HCT116 (cell line): ENCODE data around the gene CCDC106. TPM values are rescaled to one million over a fixed set of nuclear protein-coding genes. Genes with fewer than 3 reads are reported as not detected.

Experiments used
- ATAC-seq: fragments of 200-7000 bp; cut with Tn5 transposase; 2 replicates; pipeline ENCODE4 v1.9.1; 2020; ENCODE audit warnings: mild to moderate bottlenecking, moderate library complexity
- BruUV-seq: library from RNA; stranded (reverse); fragments of 400-500 nt; replicated peaks from 2 replicates; lab custom pipeline; 2021; lab: Mats Ljungman, UMichigan
- CTCF ChIA-PET: fragments of 300-600 bp; sonication (Branson Sonifier 250); formaldehyde crosslinking; loops from one replicate; lab custom pipeline; 2021; ENCODE audit warnings: antibody characterized with exemption; lab: Charles Lee
- POLR2A ChIA-PET: fragments of 300-600, 350-600 bp; sonication (Branson Sonifier 250); formaldehyde crosslinking; loops from one replicate; lab custom pipeline; 2021; ENCODE audit warnings: antibody characterized with exemption; lab: Charles Lee
- RAD21 ChIA-PET, 2 experiments: fragments of 300-600 bp; sonication (Branson Sonifier 250); formaldehyde crosslinking; loops; one replicate each; lab custom pipeline; 2023; ENCODE audit warnings: low total read pairs in 2 of 2; ENCODE audit not compliant: uncharacterized antibody in 2 of 2, unreplicated experiment in 2 of 2, low non-redundant PET in 1 of 2; lab: Charles Lee
- DNase-seq: peaks from one replicate; pipeline ENCODE4 v3.0.0-alpha.2; 2010; ENCODE audit warnings: low read depth, low spot score
- H2AFZ ChIP-seq: fragments of 200-600 bp; shearing (Covaris generic), sonication (generic); 2 replicates; pipeline ENCODE4 v1.6.1; 2017; ENCODE audit warnings: low read depth, mixed run types, mixed read lengths, antibody characterized with exemption, low read length; ENCODE audit not compliant: poor library complexity, severe bottlenecking
- H3K27ac ChIP-seq: 2 replicates; pipeline ENCODE4 v1.5.1; 2012; ENCODE audit warnings: low read depth, low read length
- H3K27me3 ChIP-seq: fragments of 200-600 bp; sonication (generic); 2 replicates; pipeline ENCODE4 v1.6.1; 2016; ENCODE audit warnings: mixed run types, low read length, mixed read lengths; ENCODE audit not compliant: insufficient read depth
- H3K36me3 ChIP-seq, 2 experiments: fragments of 200-500 bp in 1 of 2; fragments of 200-600 bp in 1 of 2; sonication (Bioruptor generic) in 1 of 2; sonication (generic) in 1 of 2; 2 replicates each; pipeline versions ENCODE4 v1.5.1 to v1.6.1; 2014 to 2016; ENCODE audit warnings: low read length in 2 of 2, inconsistent platforms in 1 of 2, mixed read lengths in 1 of 2, mixed run types in 1 of 2; ENCODE audit not compliant: insufficient read depth in 2 of 2, control insufficient read depth in 1 of 2
- H3K4me1 ChIP-seq, 2 experiments: fragments of 200-600 bp in 1 of 2; sonication (generic) in 1 of 2; 2 replicates each; pipeline versions ENCODE4 v1.5.1 to v1.6.1; 2012 to 2017; ENCODE audit warnings: low read length in 2 of 2, inconsistent platforms in 1 of 2, mild to moderate bottlenecking in 1 of 2, mixed read lengths in 1 of 2, mixed run types in 1 of 2, moderate library complexity in 1 of 2; ENCODE audit not compliant: insufficient read depth in 2 of 2, control insufficient read depth in 1 of 2
- H3K4me2 ChIP-seq: fragments of 200-600 bp; sonication (generic); 2 replicates; pipeline ENCODE4 v1.6.1; 2017; ENCODE audit warnings: mixed run types, low read length, mixed read lengths
- H3K4me3 ChIP-seq, 2 experiments: fragments of 200-600 bp in 1 of 2; sonication (generic) in 1 of 2; replicated peaks in 1 of 2; 2 replicates each; pipeline ENCODE4 v1.5.1; 2011 to 2016; ENCODE audit warnings: low read length in 2 of 2, control low read depth in 1 of 2, low read depth in 1 of 2, mild to moderate bottlenecking in 1 of 2, mixed read lengths in 1 of 2, mixed run types in 1 of 2
- H3K79me2 ChIP-seq: fragments of 200-600 bp; sonication (generic); 2 replicates; pipeline ENCODE4 v1.6.1; 2017; ENCODE audit warnings: mild to moderate bottlenecking, mixed run types, low read length, moderate library complexity, mixed read lengths; ENCODE audit not compliant: insufficient read depth
- H3K9ac ChIP-seq: fragments of 200-600 bp; sonication (generic); 2 replicates; pipeline ENCODE4 v1.6.1; 2016; ENCODE audit warnings: low read length, mixed read lengths
- H3K9me2 ChIP-seq: fragments of 200-600 bp; sonication (generic), shearing (Covaris generic); 2 replicates; pipeline ENCODE4 v1.6.1; 2017; ENCODE audit warnings: mixed run types, mild to moderate bottlenecking, moderate library complexity; ENCODE audit not compliant: insufficient read depth
- H3K9me3 ChIP-seq, 2 experiments: fragments of 200-500 bp in 1 of 2; fragments of 200-600 bp in 1 of 2; sonication (Bioruptor generic) in 1 of 2; sonication (generic) in 1 of 2; 2 replicates each; pipeline ENCODE4 v1.6.1; 2014 to 2017; ENCODE audit warnings: low read length in 2 of 2, mixed read lengths in 2 of 2, inconsistent platforms in 1 of 2, low read depth in 1 of 2, mild to moderate bottlenecking in 1 of 2, mixed run types in 1 of 2, moderate library complexity in 1 of 2; ENCODE audit not compliant: control insufficient read depth in 1 of 2, insufficient read depth in 1 of 2
- H4K20me1 ChIP-seq: fragments of 200-600 bp; sonication (generic), shearing (Covaris generic); 2 replicates; pipeline ENCODE4 v1.6.1; 2017; ENCODE audit warnings: mixed run types, mild to moderate bottlenecking, moderate library complexity; ENCODE audit not compliant: insufficient read depth
- EZH2phosphoT487 ChIP-seq: fragments of 200-600 bp; IDR thresholded peaks from 2 replicates; pipeline ENCODE4 v1.6.1; 2018; ENCODE audit warnings: antibody characterized with exemption, borderline replicate concordance
- FOSL1 ChIP-seq: IDR thresholded peaks from 2 replicates; pipeline ENCODE4 v1.6.1; 2012; ENCODE audit warnings: low read depth
- TCF7L2 ChIP-seq: IDR thresholded peaks from 2 replicates; pipeline ENCODE4 v1.7.0; 2011; ENCODE audit warnings: borderline replicate concordance, inconsistent platforms; ENCODE audit not compliant: insufficient read depth, insufficient read length; ENCODE audit errors: extremely low read depth
- YY1 ChIP-seq: IDR thresholded peaks from 2 replicates; pipeline ENCODE4 v1.6.1; 2011; ENCODE audit warnings: low read length, low read depth, moderate library complexity, mild to moderate bottlenecking; ENCODE audit not compliant: insufficient replicate concordance; ENCODE audit errors: extremely low read depth
- ZBTB33 ChIP-seq: IDR thresholded peaks from 2 replicates; pipeline ENCODE4 v1.6.1; 2011; ENCODE audit warnings: mild to moderate bottlenecking, low read length, moderate library complexity; ENCODE audit not compliant: insufficient replicate concordance; ENCODE audit errors: extremely low read depth
- intact Hi-C: fragments of 100-400 bp; cut with micrococcal nuclease; formaldehyde crosslinking; loops from 2 replicates; pipeline ENCODE4 v1.10.0; 2022
- total RNA-seq: library from RNA; stranded (reverse); gene quantifications from one replicate; pipeline ENCODE4 v1.2.1, GENCODE V29; 2021; ENCODE audit not compliant: unreplicated experiment

Gene CCDC106
- total RNA-seq, 1 experiment from 2014 or later = 1.0 TPM

- POLR2A ChIA-PET = interaction anchor here (0.6 to 0.8 kb wide), 2 partner anchors 12 to 138 kb away, joined by 3 read pairs; partner anchors contain the start of gene NAT14
- CTCF ChIA-PET = no interaction called here
- RAD21 ChIA-PET = no interaction called here
- Histone ChIP-seq H3K27ac (no peak overlapping the region), H3K9me2 (no peaks in the 10 kb centered on the region), H3K4me2 (no peak overlapping the region), H3K36me3 (0 out of 4 replicates have a peak, but pooled peaks cover 0 to 3% of the 10 kb centered on the region in 2 experiments), H3K9me3 (no peaks in the 10 kb centered on the region), H4K20me1 (no peaks in the 10 kb centered on the region), H3K79me2 (no peaks in the 10 kb centered on the region), H3K4me3 (no peak overlapping the region), H3K4me1 (peaks cover 8 to 14% of the 10 kb centered on the region in 2 experiments; a peak in 3 of 4 replicates), H2AFZ (no peak overlapping the region), H3K9ac (no peak overlapping the region), H3K27me3 (no peaks in the 10 kb centered on the region)
- ATAC-seq (no peak), DNase-seq (no peak)
- intact Hi-C loops = no loop called here
- no TSS peak for BruUV-seq
- TF ChIP-seq ZBTB33 (no peak), EZH2phosphoT487 (no peak), YY1 (no peak), FOSL1 (no peak), TCF7L2 (no peak)
These were observed 25.6 kb upstream of the CCDC106 start for GRCh38 chr19:55622242-55622969.
